Stimulated activated naive CD8-positive, alpha-beta T cell treated with anti-CD3 and anti-CD28 coated beads, Interleukin-15, Interleukin-2, amounts not matched to agents 100 ng/mL and 50 ng/mL, for 24 hours (primary cell): ENCODE measurements around the gene VPS13D.
"Not testable (repeated sequence)": the region's sequence is repeated elsewhere in the genome, so short reads cannot be mapped to it uniquely, and the experiment has no call there.

Experiments used
- H3K27ac Mint-ChIP-seq: one replicate; pipeline ENCODE4 v1.8.0; 2021; ENCODE audit warnings: mild to moderate bottlenecking, mixed read lengths
- H3K27me3 Mint-ChIP-seq: one replicate; pipeline ENCODE4 v1.8.0; 2021; ENCODE audit warnings: mixed read lengths
- H3K36me3 Mint-ChIP-seq: one replicate; pipeline ENCODE4 v1.8.0; 2021; ENCODE audit warnings: low read depth, mixed read lengths
- H3K4me1 Mint-ChIP-seq: one replicate; pipeline ENCODE4 v1.8.0; 2021; ENCODE audit warnings: low read depth, mixed read lengths
- H3K4me3 Mint-ChIP-seq: one replicate; pipeline ENCODE4 v1.8.0; 2021; ENCODE audit warnings: mild to moderate bottlenecking, mixed read lengths
- H3K9me3 Mint-ChIP-seq: one replicate; pipeline ENCODE4 v1.8.0; 2021; ENCODE audit warnings: mixed read lengths

VPS13D gene

GRCh38 chr1:12469493-12469892 lies 239.7 kb downstream of the VPS13D start:
- peaks cover 87% of the 10 kb centered on the region for H3K4me1 Mint-ChIP-seq
- no peaks in the 10 kb centered on the region for H3K27me3 Mint-ChIP-seq
- H3K4me3 Mint-ChIP-seq = no peak overlapping the region
- H3K27ac Mint-ChIP-seq = peak overlapping the region; percentile 82
- no peaks in the 10 kb centered on the region for H3K9me3 Mint-ChIP-seq
- H3K36me3 Mint-ChIP-seq = peaks cover 68% of the 10 kb centered on the region

- H3K27ac Mint-ChIP-seq = peak overlapping the region; percentile 82
- H3K9me3 Mint-ChIP-seq = no peaks in the 10 kb centered on the region
These were observed 240.2 kb downstream of the VPS13D start for GRCh38 chr1:12469990-12470389.

DNA sequence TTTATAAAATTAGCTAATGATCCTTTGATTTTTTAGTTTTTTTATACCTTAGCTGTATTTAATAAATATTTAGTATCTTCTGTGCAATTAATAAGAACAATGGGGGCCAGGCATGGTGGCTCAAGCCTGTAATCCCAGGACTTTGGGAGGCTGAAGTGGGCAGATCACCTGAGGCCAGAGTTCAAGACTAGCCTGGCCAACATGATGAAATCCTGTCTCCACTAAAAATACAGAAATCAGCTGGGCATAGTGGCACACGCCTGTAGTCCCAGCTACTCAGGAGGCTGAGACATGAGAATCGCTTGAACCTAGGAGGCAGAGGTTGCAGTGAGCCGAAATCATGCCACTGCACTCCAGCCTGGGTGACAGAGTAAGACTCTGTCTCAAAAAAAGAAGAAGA lies 241.1 kb downstream of the VPS13D start:
- not testable (repeated sequence) for H3K27me3 Mint-ChIP-seq, H3K4me3 Mint-ChIP-seq, H3K9me3 Mint-ChIP-seq
- Mint-ChIP-seq H3K36me3 (peaks cover 58% of the 10 kb centered on the region), H3K27ac (peak overlapping the region; percentile 82), H3K4me1 (peaks cover 96% of the 10 kb centered on the region)

More at GRCh38 chr1:12469990-12470389, 240.2 kb downstream of the VPS13D start:
- Mint-ChIP-seq H3K36me3 (peaks cover 66% of the 10 kb centered on the region), H3K4me1 (peaks cover 91% of the 10 kb centered on the region), H3K4me3 (no peak overlapping the region), H3K27me3 (no peaks in the 10 kb centered on the region)

DNA sequence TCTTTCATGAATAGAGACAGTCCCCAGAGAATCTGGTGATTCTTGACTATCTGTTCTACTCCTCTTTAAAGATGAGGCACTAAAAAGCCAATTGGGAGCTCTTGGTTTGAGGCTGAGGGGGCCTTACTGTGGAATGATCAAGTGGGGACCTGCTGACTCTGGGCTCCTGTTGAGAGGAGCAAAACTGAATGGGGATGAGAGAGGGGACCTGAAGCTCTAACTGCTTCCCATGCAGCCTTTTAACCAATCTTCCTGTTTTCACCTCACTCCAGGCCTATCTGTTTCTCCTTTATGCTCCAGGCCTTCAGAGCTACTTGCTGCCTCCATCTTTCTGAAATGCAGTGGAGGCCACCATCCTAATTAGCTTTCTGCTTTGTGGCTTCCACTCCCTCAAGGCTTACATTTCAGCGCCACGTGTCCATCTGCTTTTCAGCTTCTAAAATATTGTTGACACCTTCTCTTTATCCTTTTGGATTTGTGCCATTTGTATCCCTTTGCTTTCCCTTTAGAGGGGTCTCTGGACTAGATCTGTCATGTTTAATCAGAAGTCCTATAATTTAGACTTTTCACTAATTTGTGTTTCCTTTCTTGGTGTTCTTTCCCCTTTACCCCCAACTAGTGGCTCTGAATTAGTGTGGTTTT lies 242.4 kb downstream of the VPS13D start:
- H3K36me3 Mint-ChIP-seq = peaks cover 58% of the 10 kb centered on the region
- peak overlapping the region; percentile 100 for H3K27ac Mint-ChIP-seq
- peaks cover 97% of the 10 kb centered on the region for H3K4me1 Mint-ChIP-seq
- no peaks in the 10 kb centered on the region for H3K9me3 Mint-ChIP-seq
- no peaks in the 10 kb centered on the region for H3K27me3 Mint-ChIP-seq
- H3K4me3 Mint-ChIP-seq = peak overlapping the region; percentile 78

- no peaks in the 10 kb centered on the region for H3K27me3 Mint-ChIP-seq
- peaks cover 58% of the 10 kb centered on the region for H3K36me3 Mint-ChIP-seq
- H3K27ac Mint-ChIP-seq = peak overlapping the region; percentile 100
- no peaks in the 10 kb centered on the region for H3K9me3 Mint-ChIP-seq
- H3K4me1 Mint-ChIP-seq = peaks cover 97% of the 10 kb centered on the region
- H3K4me3 Mint-ChIP-seq = peak overlapping the region; percentile 78
These were observed 243.1 kb downstream of the VPS13D start for GRCh38 chr1:12472798-12473551.

GRCh38 chr1:12473596-12474362 lies 243.9 kb downstream of the VPS13D start:
- peaks cover 97% of the 10 kb centered on the region for H3K4me1 Mint-ChIP-seq
- no peaks in the 10 kb centered on the region for H3K9me3 Mint-ChIP-seq
- H3K27me3 Mint-ChIP-seq = no peaks in the 10 kb centered on the region
- H3K36me3 Mint-ChIP-seq = peaks cover 57% of the 10 kb centered on the region
- H3K4me3 Mint-ChIP-seq = peak overlapping the region; percentile 78
- H3K27ac Mint-ChIP-seq = peak overlapping the region; percentile 100

GRCh38 chr1:12475101-12475500 lies 245.3 kb downstream of the VPS13D start:
- H3K9me3 Mint-ChIP-seq = no peaks in the 10 kb centered on the region
- H3K27ac Mint-ChIP-seq = peak overlapping the region; percentile 100
- H3K4me3 Mint-ChIP-seq = no peak overlapping the region
- peaks cover 100% of the 10 kb centered on the region for H3K4me1 Mint-ChIP-seq
- peaks cover 54% of the 10 kb centered on the region for H3K36me3 Mint-ChIP-seq
- H3K27me3 Mint-ChIP-seq = no peaks in the 10 kb centered on the region

DNA sequence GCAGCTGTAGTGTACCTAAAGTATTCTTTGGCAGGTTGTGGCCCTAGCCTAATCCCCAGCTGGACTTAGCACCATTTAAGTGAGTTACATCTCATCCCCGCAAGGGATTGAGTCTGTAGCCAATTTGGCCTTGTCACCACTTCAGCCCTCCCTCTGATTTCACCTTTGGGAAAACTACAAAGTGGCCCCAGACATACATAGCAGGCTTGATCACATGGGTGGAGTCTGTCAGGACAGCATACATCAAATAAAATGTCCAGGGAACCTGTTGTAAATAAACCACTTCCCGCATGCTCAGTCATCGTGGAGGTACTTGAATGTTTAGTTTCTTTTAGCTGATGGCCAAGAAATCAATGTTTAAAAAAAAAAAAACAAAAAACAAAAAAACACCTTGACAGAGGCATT lies 245.7 kb downstream of the VPS13D start:
- Mint-ChIP-seq H3K4me1 (peaks cover 100% of the 10 kb centered on the region), H3K9me3 (no peaks in the 10 kb centered on the region), H3K27me3 (no peaks in the 10 kb centered on the region), H3K36me3 (peaks cover 54% of the 10 kb centered on the region), H3K27ac (peak overlapping the region; percentile 100), H3K4me3 (peak overlapping the region; percentile 36)

DNA sequence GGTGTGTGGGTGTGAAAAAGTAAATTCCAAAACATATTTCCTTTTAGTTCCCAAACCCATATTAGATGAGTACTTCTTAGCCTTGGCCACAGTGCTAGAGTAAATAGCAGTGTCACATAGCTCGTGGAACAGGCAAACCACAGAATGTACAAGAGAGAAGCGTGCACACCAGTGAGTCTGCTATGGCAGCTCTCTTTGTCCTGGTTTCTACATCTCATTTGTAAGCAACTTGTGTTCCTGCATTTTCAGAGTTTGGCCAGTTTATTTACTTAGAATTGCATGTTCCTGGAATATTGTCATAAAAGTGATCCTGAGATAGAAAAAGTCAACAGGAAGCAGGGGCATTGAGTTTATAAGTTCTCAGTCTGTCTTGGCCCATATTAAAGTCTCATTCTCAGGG lies 246.1 kb downstream of the VPS13D start:
- H3K4me1 Mint-ChIP-seq = peaks cover 100% of the 10 kb centered on the region
- peaks cover 54% of the 10 kb centered on the region for H3K36me3 Mint-ChIP-seq
- peak overlapping the region; percentile 100 for H3K27ac Mint-ChIP-seq
- H3K9me3 Mint-ChIP-seq = no peaks in the 10 kb centered on the region
- H3K4me3 Mint-ChIP-seq = no peak overlapping the region
- H3K27me3 Mint-ChIP-seq = no peaks in the 10 kb centered on the region

- peaks cover 48% of the 10 kb centered on the region for H3K36me3 Mint-ChIP-seq
- peaks cover 99% of the 10 kb centered on the region for H3K4me1 Mint-ChIP-seq
- H3K4me3 Mint-ChIP-seq = no peak overlapping the region
- peak overlapping the region; percentile 100 for H3K27ac Mint-ChIP-seq
- no peaks in the 10 kb centered on the region for H3K9me3 Mint-ChIP-seq
- no peaks in the 10 kb centered on the region for H3K27me3 Mint-ChIP-seq
These were observed 247.5 kb downstream of the VPS13D start for GRCh38 chr1:12477314-12477713.

DNA sequence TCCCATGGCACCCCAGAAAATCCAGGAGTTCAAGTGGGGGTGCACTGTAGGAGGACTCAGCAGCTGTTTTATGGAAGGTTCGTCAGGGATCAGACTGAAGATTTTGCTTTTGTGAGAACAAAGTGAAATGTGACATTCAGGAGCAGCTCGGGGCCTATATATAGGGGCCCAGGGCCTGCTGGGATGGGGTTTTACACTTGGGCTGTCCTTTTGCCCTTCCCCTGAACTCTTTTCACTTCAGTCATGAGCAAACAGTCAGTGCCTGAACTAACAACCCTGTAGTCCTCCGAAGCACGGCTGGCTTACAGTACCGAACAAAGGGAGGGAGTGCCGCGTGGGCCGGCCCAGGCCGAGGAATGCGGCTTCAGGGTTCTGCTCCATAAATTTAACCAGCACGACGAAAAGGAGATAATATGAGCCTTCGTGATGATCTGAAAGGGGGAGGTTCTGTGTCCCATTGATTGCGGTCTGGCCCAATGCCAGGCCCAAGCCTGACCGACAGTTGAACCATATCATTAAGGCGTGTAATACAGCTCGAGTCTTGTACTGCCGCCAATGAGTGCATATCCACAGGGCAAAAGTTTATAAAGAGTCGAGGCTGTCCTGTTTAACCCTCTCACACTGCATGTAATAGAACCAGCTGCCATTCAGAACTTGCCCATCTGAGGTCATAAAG lies 248.2 kb downstream of the VPS13D start:
- H3K36me3 Mint-ChIP-seq = peaks cover 45% of the 10 kb centered on the region
- peak overlapping the region; percentile 60 for H3K4me3 Mint-ChIP-seq
- H3K27me3 Mint-ChIP-seq = no peaks in the 10 kb centered on the region
- peak overlapping the region; percentile 100 for H3K27ac Mint-ChIP-seq
- H3K9me3 Mint-ChIP-seq = no peaks in the 10 kb centered on the region
- H3K4me1 Mint-ChIP-seq = peaks cover 92% of the 10 kb centered on the region

DNA sequence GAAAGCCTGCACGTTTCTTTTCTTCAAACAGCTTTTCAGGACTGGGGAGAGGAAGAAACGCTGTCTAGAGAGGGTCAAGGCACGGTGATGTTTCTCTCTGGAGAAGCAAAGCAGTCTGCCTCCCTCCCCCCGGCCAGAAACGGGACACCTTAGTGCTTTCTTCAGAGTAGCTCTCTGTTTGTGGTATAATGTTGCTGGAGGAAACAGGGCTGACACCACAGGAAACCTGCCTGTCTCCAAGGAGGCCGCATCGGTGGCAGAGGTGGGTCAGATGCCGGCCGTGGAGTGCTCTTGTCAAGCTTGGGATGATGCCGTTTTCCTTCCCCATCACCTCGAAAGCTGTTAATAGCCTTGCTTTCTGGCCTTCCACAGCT lies 248.8 kb downstream of the VPS13D start:
- Mint-ChIP-seq H3K9me3 (no peaks in the 10 kb centered on the region), H3K27me3 (no peaks in the 10 kb centered on the region), H3K27ac (peak overlapping the region; percentile 100), H3K4me3 (peak overlapping the region; percentile 60), H3K4me1 (peaks cover 87% of the 10 kb centered on the region), H3K36me3 (peaks cover 46% of the 10 kb centered on the region)

- Mint-ChIP-seq H3K36me3 (peaks cover 43% of the 10 kb centered on the region), H3K4me1 (peaks cover 80% of the 10 kb centered on the region), H3K4me3 (no peak overlapping the region), H3K27ac (peak overlapping the region; percentile 100), H3K27me3 (no peaks in the 10 kb centered on the region), H3K9me3 (no peaks in the 10 kb centered on the region)
These were observed 249.5 kb downstream of the VPS13D start for GRCh38 chr1:12479311-12479710.

DNA sequence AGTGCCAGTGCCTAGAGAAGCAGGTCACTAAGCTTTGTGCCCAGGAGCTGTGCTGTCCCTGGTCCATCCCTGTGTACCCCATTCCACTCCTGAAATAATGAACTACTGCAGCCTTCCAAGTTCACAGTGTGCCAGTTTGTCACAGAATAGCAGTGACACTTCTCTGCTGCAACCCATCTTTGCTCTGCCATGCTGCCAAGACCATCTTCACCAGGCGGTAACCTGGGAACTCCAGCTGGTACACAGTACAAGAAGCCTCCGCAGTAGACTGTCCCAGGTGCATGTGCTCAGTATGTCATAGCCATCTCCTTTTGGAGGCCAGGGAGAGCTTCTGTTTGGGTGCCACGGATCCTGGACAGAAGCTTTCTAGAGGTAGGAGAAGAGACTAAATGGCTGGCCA lies 250.2 kb downstream of the VPS13D start:
- Mint-ChIP-seq H3K9me3 (no peaks in the 10 kb centered on the region), H3K27ac (peak overlapping the region; percentile 85), H3K27me3 (no peaks in the 10 kb centered on the region), H3K36me3 (peaks cover 45% of the 10 kb centered on the region), H3K4me1 (peaks cover 73% of the 10 kb centered on the region), H3K4me3 (no peak overlapping the region)
